HG03196 (cell line): ENCODE data around the gene MUC5AC.
"Not testable (repeated sequence)": the region's sequence is repeated elsewhere in the genome, so short reads cannot be mapped to it uniquely, and the experiment has no call there.

Experiments
- ATAC-seq: cut with Tn5 transposase; IDR thresholded peaks from one replicate; pipeline ENCODE4 v1.9.1; 2021; ENCODE audit not compliant: unreplicated experiment

Gene MUC5AC

DNA sequence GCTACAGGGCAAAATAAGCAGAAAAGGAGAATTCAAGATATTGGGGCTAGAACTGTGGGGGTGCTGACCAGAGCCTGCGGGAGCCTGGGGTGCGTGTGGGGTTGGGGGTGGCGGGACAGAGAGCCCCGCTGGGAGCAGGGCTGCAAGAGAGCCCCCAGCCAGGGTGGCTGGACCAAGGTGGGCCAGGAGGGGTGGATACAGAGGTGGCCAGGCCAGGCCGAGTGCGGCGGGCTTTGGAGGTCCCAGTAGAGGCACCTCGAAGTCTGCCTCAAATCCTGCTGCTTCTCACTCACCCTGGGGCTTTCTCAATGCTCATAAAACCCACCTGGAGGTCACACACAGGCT lies 48.2 kb downstream of the MUC5AC start:
- ATAC-seq = no peak

GRCh38 chr11:1206391-1207271 lies 48.9 kb downstream of the MUC5AC start:
- no peak for ATAC-seq

DNA sequence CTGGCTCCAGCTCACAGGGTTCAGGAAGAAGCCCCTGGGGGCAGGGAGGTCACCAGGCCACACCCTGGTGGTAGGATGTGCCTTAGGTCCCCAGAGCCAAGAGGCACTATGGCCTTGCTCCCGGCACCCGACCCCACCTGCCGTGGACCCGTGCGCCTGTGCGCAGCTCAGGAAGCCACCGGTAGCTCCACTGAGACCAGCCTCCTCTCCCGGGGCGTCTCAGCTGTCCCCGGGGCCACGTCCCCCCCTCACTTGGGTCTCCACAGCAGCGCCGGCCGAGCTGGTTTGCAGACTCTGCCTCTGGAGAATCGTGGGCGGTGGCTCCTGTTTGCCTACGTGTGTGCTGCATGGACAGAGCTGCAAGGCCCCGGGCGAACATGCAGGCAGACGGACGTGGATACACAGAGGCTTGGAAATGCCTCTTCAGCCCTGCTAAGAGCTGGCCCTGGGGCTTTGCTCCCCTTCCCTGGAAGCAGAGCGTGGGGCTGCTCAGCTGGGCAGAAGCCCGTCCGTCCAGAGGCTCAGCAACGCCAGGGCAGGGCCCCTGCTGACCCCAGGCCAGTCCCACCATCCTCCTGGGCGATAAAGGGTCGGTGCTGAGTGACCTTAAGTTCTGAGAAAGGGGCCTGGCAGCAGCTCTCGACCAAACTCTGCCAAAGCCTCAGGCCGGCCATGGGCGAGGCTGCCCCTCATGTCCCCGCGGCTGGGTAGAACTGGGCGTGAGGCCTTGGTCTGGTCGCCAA lies 49.8 kb downstream of the MUC5AC start:
- no peak for ATAC-seq

DNA sequence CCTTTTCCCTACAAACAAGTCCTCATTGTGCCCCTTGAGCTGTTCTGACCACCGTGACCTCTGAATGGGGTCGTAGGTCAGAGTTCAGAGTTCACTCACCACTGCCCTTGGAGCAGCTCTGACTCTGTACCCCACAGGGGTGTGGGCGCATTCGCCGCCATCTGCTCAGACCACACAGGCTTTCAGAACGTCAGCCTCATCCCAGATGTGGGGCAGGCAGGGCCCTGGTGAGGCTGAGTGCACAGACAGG lies 50.3 kb downstream of the MUC5AC start:
- no peak for ATAC-seq

DNA sequence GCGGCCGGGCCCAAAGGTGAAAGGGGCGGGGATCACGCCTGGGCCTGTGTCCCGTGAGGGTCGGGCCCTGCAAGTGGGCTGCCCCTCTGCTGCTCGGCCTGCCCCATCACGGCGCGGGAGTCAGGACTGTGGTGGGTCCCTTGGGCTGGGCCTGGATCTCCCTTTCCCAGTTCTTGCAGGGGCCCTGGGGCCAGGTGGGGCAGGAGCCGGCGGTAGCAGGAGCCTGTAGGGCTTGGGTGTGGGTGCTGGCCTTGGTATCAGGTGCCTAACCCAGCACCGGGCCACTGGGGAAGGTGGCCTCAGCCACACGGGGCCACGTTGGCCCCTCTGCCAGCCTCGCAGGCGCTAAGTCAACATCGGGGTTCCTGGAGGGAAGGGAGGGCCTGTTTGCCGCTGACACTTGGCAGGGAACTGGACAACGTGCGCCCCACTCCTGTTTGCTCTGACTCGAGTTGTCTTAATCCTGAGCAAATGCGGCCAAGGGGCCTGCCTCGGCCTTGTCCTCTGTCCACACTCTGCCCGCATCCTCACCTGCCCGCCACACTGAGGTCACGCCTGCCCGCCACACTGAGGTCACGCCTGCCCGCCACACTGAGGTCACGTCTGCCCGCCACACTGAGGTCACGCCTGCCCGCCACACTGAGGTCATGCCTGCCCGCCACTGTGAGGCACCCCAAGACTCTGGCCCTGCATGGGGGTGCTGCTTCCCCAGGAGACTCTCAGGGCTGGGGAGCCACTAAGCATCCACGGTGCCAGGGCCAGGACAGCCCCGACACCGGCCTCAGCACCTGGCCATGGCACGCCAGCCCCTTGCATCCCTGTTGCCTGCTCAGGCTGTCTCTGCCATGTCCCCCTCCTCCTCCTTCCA lies 50.9 kb downstream of the MUC5AC start:
- no peak for ATAC-seq

DNA sequence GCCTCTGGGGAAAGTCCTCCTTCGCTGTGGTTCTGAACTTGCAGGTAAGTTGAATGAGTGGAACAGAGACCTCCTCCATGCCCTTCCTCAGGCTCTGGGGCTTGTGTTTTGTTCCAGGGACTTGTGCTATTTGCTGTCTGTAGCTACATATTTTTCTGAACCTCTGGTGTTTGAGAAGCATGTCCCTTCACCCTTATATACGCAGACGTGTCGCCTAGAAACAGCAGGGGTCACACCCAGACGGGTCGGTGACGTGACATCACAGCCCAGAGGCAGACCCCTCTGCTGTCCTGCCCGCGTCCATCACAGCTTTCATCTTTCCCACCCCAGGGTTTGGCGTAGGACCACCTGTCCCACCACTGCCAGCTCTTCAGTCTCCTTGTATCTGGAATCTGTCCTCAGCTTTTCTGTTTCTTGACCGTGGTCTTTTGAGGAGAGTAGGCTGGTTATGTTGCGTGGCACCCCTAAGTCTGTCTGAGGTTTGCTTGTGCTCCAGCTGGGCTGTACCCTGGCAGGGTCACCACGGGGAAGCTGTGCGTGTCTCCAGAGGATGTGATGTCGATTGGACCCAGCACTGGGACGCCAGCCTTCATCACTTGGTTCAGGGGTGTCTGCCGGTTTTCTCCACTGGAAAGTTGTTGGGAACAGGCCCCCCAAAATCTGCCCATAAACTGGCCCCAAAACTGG lies 51.8 kb downstream of the MUC5AC start:
- no peak for ATAC-seq

GRCh38 chr11:1211838-1212237 lies 54.1 kb downstream of the MUC5AC start:
- no peak for ATAC-seq

DNA sequence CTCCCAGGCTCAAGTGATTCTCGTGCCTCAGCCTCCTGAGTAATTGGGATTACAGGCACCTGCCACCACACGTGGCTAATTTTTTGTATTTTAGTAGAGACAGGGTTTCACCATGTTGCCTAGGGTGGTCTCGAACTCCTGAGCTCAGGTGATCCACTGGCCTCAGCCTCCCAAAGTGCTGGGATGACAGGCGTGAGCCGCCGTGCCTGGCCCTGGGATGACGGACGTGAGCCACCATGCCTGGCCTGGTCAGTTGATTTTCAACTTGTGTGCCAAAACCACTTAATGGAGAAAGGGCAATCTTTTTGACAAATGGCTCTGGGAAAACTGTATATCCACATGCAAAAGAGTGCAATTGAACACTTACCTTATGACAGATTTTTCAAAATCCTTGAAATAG lies 58.1 kb downstream of the MUC5AC start:
- not testable (repeated sequence) for ATAC-seq

DNA sequence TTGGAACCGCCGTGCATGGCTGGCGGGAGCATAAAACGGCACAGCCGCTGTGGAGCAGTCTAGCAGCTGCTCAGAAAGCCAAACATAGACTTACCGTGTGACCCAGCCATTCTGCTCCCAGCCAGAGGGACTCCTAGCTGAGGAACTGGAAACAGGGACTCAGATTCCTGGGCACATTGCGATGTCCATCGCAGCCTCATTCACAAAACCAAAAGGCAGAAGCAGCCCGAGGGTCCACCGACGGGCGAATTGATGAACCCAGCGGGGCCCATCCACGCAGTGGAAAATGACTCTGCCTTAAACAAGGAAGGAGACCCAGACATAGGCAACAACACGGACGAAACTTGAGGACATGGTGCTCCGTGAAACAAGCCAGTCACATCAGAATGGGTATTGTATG lies 59.4 kb downstream of the MUC5AC start:
- no peak for ATAC-seq

DNA sequence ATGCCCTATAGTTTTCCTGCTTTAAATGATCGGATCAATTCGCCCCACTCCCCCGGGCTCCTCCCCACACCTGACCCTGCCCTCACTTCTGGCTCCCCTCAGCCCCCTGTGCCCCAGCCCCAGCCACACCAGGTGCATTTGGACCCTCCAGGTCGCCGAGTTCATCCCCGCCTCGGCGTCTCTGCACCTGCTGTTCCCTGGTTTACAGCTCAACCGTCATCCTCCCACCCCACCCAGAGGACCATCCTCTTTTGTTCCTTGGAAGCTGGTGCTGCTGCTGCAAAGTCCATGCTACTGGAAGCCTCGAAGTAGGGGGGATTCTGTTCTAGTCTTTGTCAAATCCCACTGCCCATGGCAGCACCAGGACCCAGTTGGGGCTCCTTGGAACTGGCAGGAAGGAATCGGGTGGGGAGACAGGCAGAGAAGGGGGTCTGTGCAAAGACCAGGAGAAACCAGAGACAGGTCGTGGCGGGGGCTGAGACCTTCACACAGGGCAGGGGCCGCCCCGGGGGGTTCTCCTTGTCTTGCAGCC lies 60.6 kb downstream of the MUC5AC start:
- ATAC-seq = no peak

DNA sequence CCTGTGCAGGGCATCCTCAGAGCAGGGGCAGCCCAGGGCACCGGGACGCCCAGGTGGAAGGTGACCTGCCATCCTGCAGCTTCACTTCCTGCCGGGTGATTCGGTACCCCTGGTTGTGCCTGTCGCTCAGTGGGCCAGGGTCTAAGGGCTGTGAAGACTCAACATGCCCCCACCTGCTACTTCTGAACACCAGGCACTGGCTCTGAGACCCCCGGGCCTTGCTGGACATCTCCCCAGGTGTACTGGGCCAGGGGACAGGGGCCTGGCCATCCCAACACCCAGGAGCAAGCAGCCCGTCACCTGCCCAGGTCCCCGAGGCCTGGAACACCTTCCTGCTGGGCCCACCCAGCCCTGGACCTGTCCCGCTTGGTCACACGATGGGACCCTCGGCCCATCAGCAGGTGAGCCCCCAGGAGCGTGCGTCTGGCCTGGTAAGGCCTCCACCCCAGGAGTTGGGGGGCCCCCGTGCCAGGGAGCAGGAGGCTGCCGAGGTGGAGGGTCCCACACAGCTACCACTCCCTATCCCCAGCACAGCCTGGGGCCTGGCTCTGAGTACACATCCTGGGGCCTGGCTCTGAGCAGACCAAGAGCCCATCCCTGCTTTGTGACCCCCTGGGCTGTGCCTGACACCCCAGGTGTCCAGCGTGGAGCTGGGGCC lies 61.2 kb downstream of the MUC5AC start:
- no peak for ATAC-seq

DNA sequence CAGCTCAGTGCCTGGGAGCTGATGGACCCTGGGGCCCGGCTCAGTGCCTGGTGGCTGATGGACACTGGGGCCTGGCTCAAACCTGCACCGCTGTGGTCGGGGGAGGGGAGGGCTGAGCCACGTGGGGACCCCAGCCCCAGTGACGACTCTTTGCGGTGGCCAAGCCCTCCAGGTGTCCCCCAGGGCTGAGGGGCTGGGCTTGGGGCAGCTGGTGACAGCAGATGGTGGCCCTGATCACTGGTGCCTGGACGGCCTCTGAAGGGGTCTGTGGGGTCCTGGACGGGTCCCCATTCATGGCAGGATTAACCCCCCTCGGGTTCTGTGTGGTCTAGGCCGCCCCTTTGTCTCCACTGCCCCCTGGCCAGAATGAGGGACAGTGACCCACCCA lies 61.7 kb downstream of the MUC5AC start:
- no peak for ATAC-seq

DNA sequence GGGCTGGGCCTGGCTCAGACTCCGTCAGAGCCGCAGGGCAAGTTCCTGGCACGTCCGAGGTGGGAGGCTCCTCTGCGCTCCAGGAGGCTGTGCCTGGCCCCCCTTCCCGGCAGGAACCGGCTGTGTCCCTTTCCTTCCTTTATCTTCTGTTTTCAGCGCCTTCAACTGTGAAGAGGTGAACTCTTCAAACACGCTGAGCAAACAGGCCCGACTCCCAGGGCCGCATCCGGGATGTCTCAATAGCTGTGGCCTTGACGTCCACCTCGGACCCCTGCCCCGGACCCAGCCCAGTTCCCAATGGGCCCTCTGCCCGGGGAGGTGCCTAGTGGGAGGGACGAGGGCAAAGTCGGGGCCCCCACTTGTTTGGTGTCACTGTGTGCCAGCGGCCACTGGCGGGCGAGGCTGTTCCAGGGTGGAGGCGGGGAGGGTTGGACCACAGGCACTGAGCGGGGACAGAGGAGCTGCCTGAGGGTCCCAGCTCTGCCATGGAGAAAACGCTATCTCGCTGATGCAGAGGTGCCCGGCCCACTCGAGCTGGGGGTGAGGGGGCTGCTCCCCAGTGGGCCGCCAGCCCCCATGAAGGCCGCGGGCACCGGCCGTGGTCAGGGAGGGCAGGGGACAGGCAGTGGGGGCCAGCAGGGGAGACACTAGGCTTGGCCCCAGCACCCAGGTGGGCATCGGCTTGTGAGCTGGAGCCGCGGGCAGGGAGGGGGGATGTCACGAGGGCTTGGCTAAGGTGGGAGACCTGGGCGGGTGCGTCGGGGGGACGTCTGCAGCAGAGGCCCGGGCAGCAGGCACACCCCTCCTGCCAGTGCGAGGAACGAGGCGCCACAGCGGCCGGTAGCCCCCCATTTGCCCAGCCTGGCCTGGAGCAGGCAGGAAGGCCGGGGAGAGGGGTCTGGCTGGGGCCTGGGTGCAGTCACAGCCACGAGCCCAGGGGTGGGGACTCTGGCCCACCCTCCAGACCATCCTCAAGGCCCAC lies 62.4 kb downstream of the MUC5AC start:
- no peak for ATAC-seq

DNA sequence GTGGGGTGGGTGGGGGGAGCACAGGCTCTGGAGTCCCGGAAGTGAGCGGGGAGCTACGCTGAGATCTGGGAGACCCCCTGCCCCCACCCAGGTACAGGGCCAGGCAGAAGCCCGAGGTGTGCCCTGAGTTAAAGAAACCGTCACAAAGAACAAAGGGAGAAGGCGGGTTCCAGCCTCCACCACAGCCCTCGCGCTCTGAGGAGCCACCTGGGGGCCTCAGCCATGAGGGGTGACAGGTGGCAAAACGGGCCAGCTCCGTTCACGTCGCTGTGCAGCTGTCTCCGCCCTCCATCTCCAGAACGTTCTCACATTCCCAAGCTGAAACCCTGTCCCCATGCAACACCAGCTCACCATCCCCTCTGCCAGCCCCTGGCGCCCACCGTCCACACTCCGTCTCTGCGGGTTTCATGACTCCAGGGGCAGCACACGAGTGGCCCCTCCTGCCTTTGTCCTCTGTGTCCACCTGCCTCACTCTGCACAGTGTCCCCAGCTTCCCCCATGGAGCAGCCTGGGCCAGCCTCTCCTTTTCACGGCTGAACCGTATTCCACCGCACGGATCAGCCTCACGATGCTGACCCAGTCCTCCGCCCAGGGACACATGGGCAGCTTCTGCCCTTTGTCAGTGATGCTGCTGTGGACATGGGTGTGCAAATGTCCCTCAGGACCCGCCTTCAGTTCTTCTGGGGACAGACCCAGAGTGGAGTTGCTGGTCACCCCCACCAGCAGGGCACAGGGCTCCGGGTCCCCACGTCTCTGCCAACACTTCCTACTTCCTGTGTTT lies 63.4 kb downstream of the MUC5AC start:
- ATAC-seq = no peak

DNA sequence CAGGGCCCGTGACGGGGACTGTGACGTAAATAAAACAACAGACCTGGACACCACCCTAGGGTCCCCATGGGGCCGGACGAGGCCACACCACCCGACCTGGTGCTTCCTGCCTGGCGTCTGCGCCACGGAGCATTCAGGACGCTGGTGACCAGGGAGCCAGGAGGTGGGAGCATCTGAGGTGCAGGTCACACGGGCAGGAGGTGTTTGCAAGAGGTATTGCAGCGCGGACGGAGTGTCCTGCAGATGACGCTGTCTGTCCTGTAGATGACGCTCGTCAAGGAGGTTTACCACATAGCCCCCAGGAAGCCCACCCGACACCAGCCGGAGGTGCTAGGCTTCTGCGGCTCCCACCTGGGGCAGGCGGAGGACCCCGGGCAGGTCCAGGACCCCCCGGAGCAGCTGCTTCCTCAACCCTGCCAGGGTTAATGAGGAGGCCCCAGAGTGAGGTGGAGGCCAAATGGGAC lies 64.1 kb downstream of the MUC5AC start:
- no peak for ATAC-seq

- ATAC-seq = no peak
Observed at GRCh38 chr11:1222491-1223345, 65.0 kb downstream of the MUC5AC start, which contains the start of gene MUC5B. Gene MUC5B (plus strand): TSS chr11:1223066. CDS start chr11:1223124, 58 bp downstream.

DNA sequence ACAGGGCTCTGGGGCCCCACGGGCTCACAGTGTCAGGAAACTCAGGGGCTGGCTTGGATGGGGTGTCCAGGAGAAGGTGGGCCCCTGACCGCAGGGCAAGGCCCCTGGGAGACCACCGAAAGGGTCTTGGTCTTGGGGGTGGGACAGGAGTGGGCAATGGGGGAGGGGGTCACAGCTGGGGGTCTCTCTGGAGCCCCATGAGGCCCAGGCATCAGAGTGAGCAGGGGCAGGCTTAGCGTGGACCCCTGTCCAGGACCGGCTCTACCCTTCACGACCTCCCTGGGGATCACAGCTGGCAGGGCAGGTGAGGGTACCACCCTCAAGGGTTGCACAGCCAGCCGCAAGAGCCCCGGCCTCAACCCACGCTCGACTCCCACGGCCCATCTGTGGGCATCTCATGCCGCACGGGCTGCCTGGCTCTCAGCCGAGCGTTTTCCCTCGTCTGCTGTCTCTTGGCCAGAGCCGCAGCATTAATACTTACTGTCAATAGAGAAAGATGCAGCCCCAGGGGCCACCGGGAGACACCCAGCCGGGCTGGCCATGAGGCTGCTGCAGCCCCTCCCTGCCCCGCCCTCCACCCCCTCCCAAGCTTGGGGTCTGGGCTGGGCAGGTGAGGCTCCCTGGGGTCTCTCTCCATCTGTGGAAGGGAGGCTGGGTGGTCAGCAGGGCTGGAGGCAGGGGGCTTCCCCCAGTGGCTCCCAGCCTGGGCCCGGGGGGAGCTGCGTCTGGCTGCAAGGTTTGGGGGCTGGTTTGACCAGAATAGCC lies 65.8 kb downstream of the MUC5AC start:
- ATAC-seq = no peak
